Measurements from ENCODE around the gene RNF222.

- no peak for TF ChIP-seq POLR2A (IDR thresholded peaks at IDR 0.05)
- TF ChIP-seq, protein P1, sequence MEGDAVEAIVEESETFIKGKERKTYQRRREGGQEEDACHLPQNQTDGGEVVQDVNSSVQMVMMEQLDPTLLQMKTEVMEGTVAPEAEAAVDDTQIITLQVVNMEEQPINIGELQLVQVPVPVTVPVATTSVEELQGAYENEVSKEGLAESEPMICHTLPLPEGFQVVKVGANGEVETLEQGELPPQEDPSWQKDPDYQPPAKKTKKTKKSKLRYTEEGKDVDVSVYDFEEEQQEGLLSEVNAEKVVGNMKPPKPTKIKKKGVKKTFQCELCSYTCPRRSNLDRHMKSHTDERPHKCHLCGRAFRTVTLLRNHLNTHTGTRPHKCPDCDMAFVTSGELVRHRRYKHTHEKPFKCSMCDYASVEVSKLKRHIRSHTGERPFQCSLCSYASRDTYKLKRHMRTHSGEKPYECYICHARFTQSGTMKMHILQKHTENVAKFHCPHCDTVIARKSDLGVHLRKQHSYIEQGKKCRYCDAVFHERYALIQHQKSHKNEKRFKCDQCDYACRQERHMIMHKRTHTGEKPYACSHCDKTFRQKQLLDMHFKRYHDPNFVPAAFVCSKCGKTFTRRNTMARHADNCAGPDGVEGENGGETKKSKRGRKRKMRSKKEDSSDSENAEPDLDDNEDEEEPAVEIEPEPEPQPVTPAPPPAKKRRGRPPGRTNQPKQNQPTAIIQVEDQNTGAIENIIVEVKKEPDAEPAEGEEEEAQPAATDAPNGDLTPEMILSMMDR (IDR thresholded peaks at IDR 0.05): no peak
These were observed 42.1 kb upstream of the RNF222 start for GRCh38 chr17:8439681-8440080.
